ENCODE results near the gene PDE7B. TPM values are rescaled to one million over a fixed set of nuclear protein-coding genes. Genes with fewer than 3 reads are reported as not detected.

PDE7B gene
- 7.6 and 11.4 TPM in 2 replicates for total RNA-seq (2012; rRNA removed)

DNA sequence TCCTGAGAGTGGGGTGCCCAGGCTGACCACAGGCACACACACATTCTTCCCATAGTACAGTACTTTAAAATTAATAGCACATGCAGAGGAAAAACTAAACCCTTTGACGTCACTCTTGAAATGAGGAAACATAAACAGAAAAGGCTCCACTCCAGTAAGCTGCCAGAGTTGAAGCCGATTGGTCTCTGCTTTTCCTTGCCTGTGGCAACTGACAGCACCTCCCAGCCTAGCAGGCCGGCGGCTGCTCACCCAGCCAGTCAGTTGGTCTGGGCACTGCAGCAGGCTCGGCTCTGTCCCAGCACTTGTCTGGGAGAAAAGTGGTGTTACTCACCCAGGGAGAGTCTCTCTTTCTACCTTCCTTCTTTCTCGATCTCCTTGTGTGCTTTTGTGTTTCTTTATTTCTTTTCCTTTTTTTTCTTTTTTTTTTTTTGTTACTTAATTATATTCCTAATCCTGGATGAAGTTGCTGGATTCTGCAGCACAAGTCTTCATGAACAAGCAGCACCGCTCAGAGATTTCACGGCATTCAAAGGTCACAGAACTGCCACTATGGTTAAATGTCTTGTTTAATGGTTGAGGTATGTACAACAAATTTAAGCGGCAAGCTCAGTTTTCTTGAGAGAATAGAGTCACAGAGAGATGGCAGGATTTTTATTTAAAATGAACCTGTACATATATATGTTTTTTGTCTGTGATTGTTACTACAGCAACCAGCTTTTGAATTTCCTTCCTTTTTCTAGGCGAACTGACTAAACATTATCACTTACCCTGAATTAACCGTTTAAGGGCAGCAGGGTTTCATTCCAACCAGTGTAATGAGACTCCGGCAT lies at the start of gene PDE7B:
Gene PDE7B (plus strand): TSS at position 260 of the 830 bp plus-strand sequence.
- Histone ChIP-seq H3K4me3 (ENCODE audit: low read length) (peak within 1 kb of the TSS; percentile 67), H3K4me1 (ENCODE audit: control insufficient read depth, insufficient read depth, low read length) (peaks cover 13% of the 10 kb centered on the region), H3K4me2 (ENCODE audit: low read length) (peak within 1 kb of the TSS; percentile 81)

GRCh38 chr6:135801755-135802465 lies 49.6 kb upstream of the PDE7B start:
- H3K36me3 ChIP-seq (ENCODE audit: insufficient read depth, low read length): no peaks in the 10 kb centered on the region
- H3K27me3 ChIP-seq (ENCODE audit: control insufficient read depth, insufficient read depth, low read length): no peaks in the 10 kb centered on the region
- no peaks in the 10 kb centered on the region for H3K4me1 ChIP-seq (ENCODE audit: control insufficient read depth, insufficient read depth, low read length)
- H3K4me3 ChIP-seq (ENCODE audit: low read length): no peak overlapping the region
- no peak overlapping the region for H3K4me2 ChIP-seq (ENCODE audit: low read length)
- H3K9ac ChIP-seq (ENCODE audit: low read depth, low read length): no peak overlapping the region
- H3K9me3 ChIP-seq (replicated peaks; ENCODE audit: low read length): no peaks in the 10 kb centered on the region

More for the DNA sequence above, at the start of gene PDE7B:
- Histone ChIP-seq H3K9ac (ENCODE audit: low read depth, low read length) (peak within 1 kb of the TSS; percentile 86), H3K36me3 (ENCODE audit: insufficient read depth, low read length) (no peaks in the 10 kb centered on the region), H3K9me3 (replicated peaks; ENCODE audit: low read length) (no peaks in the 10 kb centered on the region), H3K27me3 (ENCODE audit: control insufficient read depth, insufficient read depth, low read length) (no peaks in the 10 kb centered on the region)

DNA sequence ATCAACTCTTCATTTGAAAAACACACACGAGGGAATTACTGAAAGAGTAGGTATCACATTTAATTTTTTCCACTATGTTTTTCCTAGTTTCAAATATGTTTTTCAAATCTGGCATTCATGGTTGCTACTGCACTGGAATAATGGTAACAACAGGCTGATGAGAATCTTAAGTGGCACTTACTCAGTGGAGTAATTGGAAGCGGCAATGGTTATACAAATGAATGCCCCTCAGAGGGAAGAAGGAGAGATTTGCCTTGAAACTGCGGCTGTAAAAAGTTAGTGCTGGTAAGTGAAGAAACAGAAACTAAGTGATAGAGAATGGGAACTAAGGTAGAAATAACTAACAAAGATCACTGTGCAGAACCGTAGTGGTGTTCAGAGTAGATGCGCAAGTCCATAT lies 41.0 kb upstream of the PDE7B start:
- no peaks in the 10 kb centered on the region for H3K36me3 ChIP-seq (ENCODE audit: insufficient read depth, low read length)
- H3K4me2 ChIP-seq (ENCODE audit: low read length): no peak overlapping the region
- H3K9me3 ChIP-seq (replicated peaks; ENCODE audit: low read length): no peaks in the 10 kb centered on the region
- no peak overlapping the region for H3K9ac ChIP-seq (ENCODE audit: low read depth, low read length)
- peaks cover 8% of the 10 kb centered on the region for H3K4me1 ChIP-seq (ENCODE audit: control insufficient read depth, insufficient read depth, low read length)
- no peak overlapping the region for H3K4me3 ChIP-seq (ENCODE audit: low read length)
- H3K27me3 ChIP-seq (ENCODE audit: control insufficient read depth, insufficient read depth, low read length): no peaks in the 10 kb centered on the region

GRCh38 chr6:135811170-135811569 lies 40.3 kb upstream of the PDE7B start:
- H3K36me3 ChIP-seq (ENCODE audit: insufficient read depth, low read length): no peaks in the 10 kb centered on the region
- no peaks in the 10 kb centered on the region for H3K9me3 ChIP-seq (replicated peaks; ENCODE audit: low read length)
- peaks cover 8% of the 10 kb centered on the region for H3K4me1 ChIP-seq (ENCODE audit: control insufficient read depth, insufficient read depth, low read length)
- no peak overlapping the region for H3K4me2 ChIP-seq (ENCODE audit: low read length)
- no peak overlapping the region for H3K9ac ChIP-seq (ENCODE audit: low read depth, low read length)
- no peaks in the 10 kb centered on the region for H3K27me3 ChIP-seq (ENCODE audit: control insufficient read depth, insufficient read depth, low read length)
- H3K4me3 ChIP-seq (ENCODE audit: low read length): no peak overlapping the region

- Histone ChIP-seq H3K4me1 (ENCODE audit: control insufficient read depth, insufficient read depth, low read length) (peaks cover 8% of the 10 kb centered on the region), H3K9me3 (replicated peaks; ENCODE audit: low read length) (no peaks in the 10 kb centered on the region), H3K9ac (ENCODE audit: low read depth, low read length) (no peak overlapping the region), H3K27me3 (ENCODE audit: control insufficient read depth, insufficient read depth, low read length) (no peaks in the 10 kb centered on the region), H3K36me3 (ENCODE audit: insufficient read depth, low read length) (no peaks in the 10 kb centered on the region), H3K4me3 (ENCODE audit: low read length) (no peak overlapping the region), H3K4me2 (ENCODE audit: low read length) (no peak overlapping the region)
These were observed 39.6 kb upstream of the PDE7B start for GRCh38 chr6:135811644-135812526.

DNA sequence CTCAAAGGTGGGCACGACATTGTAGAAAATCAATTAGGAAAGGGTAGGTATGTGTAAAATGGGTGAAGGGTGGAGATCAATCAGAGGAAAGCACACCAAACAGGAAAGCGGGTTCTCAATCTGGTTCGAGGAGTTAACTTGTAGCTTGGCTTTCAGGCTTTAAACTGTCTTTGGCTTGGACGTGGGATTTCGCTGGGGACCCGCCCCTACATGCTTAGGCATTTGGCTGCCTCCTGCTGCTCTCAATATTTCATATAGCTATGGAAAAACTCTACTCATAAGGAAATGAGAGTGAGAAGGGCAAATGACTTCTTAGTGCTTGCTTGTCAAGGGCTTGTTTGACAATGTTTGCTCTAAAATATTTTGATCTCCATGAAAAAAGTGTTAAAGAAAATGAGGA lies 38.1 kb upstream of the PDE7B start:
- H3K4me2 ChIP-seq (ENCODE audit: low read length): no peak overlapping the region
- H3K36me3 ChIP-seq (ENCODE audit: insufficient read depth, low read length): no peaks in the 10 kb centered on the region
- H3K9me3 ChIP-seq (replicated peaks; ENCODE audit: low read length): no peaks in the 10 kb centered on the region
- no peak overlapping the region for H3K4me3 ChIP-seq (ENCODE audit: low read length)
- H3K9ac ChIP-seq (ENCODE audit: low read depth, low read length): no peak overlapping the region
- H3K4me1 ChIP-seq (ENCODE audit: control insufficient read depth, insufficient read depth, low read length): peaks cover 8% of the 10 kb centered on the region
- H3K27me3 ChIP-seq (ENCODE audit: control insufficient read depth, insufficient read depth, low read length): no peaks in the 10 kb centered on the region

DNA sequence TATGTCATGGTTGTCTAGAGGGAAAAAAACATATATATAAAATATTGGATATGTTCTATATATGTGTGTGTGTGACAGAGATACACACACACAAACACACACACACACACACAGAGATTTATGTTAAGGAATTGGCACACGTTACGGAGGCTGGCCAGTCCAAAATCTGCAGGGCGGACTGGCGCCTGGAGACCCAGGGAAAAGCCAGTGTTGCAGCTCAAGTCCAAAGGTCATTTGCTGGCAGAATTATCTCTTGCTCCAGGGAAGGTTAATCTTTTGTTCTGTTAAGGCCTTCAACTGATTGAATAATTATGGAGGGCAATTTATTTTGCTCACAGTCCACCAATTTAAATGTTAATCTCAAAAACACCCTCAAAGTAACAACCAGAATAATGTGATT lies 37.5 kb upstream of the PDE7B start:
- H3K4me1 ChIP-seq (ENCODE audit: control insufficient read depth, insufficient read depth, low read length): peaks cover 8% of the 10 kb centered on the region
- H3K9me3 ChIP-seq (replicated peaks; ENCODE audit: low read length): no peaks in the 10 kb centered on the region
- no peak overlapping the region for H3K4me2 ChIP-seq (ENCODE audit: low read length)
- no peak overlapping the region for H3K9ac ChIP-seq (ENCODE audit: low read depth, low read length)
- H3K36me3 ChIP-seq (ENCODE audit: insufficient read depth, low read length): no peaks in the 10 kb centered on the region
- no peaks in the 10 kb centered on the region for H3K27me3 ChIP-seq (ENCODE audit: control insufficient read depth, insufficient read depth, low read length)
- H3K4me3 ChIP-seq (ENCODE audit: low read length): no peak overlapping the region

DNA sequence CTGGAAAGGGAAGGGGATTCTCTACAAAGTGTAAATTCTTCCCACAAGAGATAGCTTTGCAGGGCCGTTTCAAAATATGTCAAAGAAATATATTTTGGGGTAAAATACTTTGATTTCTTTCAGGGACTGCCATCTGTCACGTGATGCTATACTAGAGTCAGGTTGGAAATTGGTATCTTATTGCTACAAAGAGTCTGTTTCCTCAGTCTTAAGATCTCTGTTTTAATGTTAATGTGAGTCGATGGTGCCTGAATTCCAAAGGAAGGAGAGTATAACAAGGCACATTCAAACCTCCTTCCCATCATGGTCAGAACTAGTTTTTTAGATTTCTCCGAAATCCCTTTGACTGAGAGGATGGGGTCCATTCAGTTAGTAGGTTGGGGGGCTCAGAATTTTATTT lies 36.3 kb upstream of the PDE7B start:
- H3K4me3 ChIP-seq (ENCODE audit: low read length): no peak overlapping the region
- H3K4me1 ChIP-seq (ENCODE audit: control insufficient read depth, insufficient read depth, low read length): peaks cover 8% of the 10 kb centered on the region
- no peak overlapping the region for H3K9ac ChIP-seq (ENCODE audit: low read depth, low read length)
- no peak overlapping the region for H3K4me2 ChIP-seq (ENCODE audit: low read length)
- no peaks in the 10 kb centered on the region for H3K27me3 ChIP-seq (ENCODE audit: control insufficient read depth, insufficient read depth, low read length)
- no peaks in the 10 kb centered on the region for H3K36me3 ChIP-seq (ENCODE audit: insufficient read depth, low read length)
- no peaks in the 10 kb centered on the region for H3K9me3 ChIP-seq (replicated peaks; ENCODE audit: low read length)

DNA sequence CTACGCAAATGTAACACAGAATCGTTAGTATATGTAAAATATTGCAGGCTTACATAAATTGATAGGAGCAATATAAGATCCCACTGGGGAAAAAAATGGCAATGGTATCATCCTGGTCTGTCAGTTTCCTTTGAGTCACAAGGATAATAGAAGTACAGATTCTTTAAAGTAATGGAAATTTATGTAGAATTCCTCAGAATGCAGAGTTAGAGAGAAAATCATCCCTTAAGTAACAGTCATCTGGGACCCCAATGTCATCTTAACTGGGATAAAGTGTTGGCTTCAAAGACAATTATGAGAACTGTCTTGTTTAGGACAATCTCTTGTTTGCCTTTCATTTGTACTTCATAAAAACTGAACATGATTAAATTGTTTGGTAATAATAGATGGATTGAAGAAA lies 34.5 kb upstream of the PDE7B start:
- Histone ChIP-seq H3K9ac (ENCODE audit: low read depth, low read length) (no peak overlapping the region), H3K4me2 (ENCODE audit: low read length) (no peak overlapping the region), H3K4me1 (ENCODE audit: control insufficient read depth, insufficient read depth, low read length) (peaks cover 5% of the 10 kb centered on the region), H3K36me3 (ENCODE audit: insufficient read depth, low read length) (no peaks in the 10 kb centered on the region), H3K9me3 (replicated peaks; ENCODE audit: low read length) (no peaks in the 10 kb centered on the region), H3K4me3 (ENCODE audit: low read length) (no peak overlapping the region), H3K27me3 (ENCODE audit: control insufficient read depth, insufficient read depth, low read length) (no peaks in the 10 kb centered on the region)

- no peaks in the 10 kb centered on the region for H3K36me3 ChIP-seq (ENCODE audit: insufficient read depth, low read length)
- H3K9me3 ChIP-seq (replicated peaks; ENCODE audit: low read length): no peaks in the 10 kb centered on the region
- H3K9ac ChIP-seq (ENCODE audit: low read depth, low read length): no peak overlapping the region
- H3K27me3 ChIP-seq (ENCODE audit: control insufficient read depth, insufficient read depth, low read length): no peaks in the 10 kb centered on the region
- no peaks in the 10 kb centered on the region for H3K4me1 ChIP-seq (ENCODE audit: control insufficient read depth, insufficient read depth, low read length)
- no peak overlapping the region for H3K4me3 ChIP-seq (ENCODE audit: low read length)
- no peak overlapping the region for H3K4me2 ChIP-seq (ENCODE audit: low read length)
These were observed 31.8 kb upstream of the PDE7B start for GRCh38 chr6:135819665-135820064.

GRCh38 chr6:135820340-135820739 lies 31.2 kb upstream of the PDE7B start:
- no peak overlapping the region for H3K4me3 ChIP-seq (ENCODE audit: low read length)
- H3K36me3 ChIP-seq (ENCODE audit: insufficient read depth, low read length): no peaks in the 10 kb centered on the region
- no peaks in the 10 kb centered on the region for H3K9me3 ChIP-seq (replicated peaks; ENCODE audit: low read length)
- H3K4me2 ChIP-seq (ENCODE audit: low read length): no peak overlapping the region
- no peaks in the 10 kb centered on the region for H3K4me1 ChIP-seq (ENCODE audit: control insufficient read depth, insufficient read depth, low read length)
- no peaks in the 10 kb centered on the region for H3K27me3 ChIP-seq (ENCODE audit: control insufficient read depth, insufficient read depth, low read length)
- no peak overlapping the region for H3K9ac ChIP-seq (ENCODE audit: low read depth, low read length)
